22Rv1 (cell line): ENCODE measurements around the gene LOX.
A peak's percentile ranks its signal among the peaks of the same experiment; 100 is the strongest.
"Not testable (repeated sequence)": the region's sequence is repeated elsewhere in the genome, so short reads cannot be mapped to it uniquely, and the experiment has no call there.

ENCODE experiments used
- H3K27ac ChIP-seq: fragments of 450-650 bp; 2 replicates; pipeline ENCODE4 v1.5.1; 2017
- ZFX ChIP-seq: fragments of 450-650 bp; IDR thresholded peaks from 2 replicates; pipeline ENCODE4 v1.6.1; 2017; ENCODE audit warnings: antibody characterized with exemption, borderline replicate concordance
- TF ChIP-seq, protein P1 (sequence below): fragments of 450-650 bp; IDR thresholded peaks from 2 replicates; pipeline ENCODE4 v1.5.1; 2017; ENCODE audit warnings: mild to moderate bottlenecking

LOX gene

GRCh38 chr5:122095158-122095557, 17.1 kb upstream of the LOX start:
- TF ChIP-seq, protein P1, sequence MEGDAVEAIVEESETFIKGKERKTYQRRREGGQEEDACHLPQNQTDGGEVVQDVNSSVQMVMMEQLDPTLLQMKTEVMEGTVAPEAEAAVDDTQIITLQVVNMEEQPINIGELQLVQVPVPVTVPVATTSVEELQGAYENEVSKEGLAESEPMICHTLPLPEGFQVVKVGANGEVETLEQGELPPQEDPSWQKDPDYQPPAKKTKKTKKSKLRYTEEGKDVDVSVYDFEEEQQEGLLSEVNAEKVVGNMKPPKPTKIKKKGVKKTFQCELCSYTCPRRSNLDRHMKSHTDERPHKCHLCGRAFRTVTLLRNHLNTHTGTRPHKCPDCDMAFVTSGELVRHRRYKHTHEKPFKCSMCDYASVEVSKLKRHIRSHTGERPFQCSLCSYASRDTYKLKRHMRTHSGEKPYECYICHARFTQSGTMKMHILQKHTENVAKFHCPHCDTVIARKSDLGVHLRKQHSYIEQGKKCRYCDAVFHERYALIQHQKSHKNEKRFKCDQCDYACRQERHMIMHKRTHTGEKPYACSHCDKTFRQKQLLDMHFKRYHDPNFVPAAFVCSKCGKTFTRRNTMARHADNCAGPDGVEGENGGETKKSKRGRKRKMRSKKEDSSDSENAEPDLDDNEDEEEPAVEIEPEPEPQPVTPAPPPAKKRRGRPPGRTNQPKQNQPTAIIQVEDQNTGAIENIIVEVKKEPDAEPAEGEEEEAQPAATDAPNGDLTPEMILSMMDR: no peak
- TF ChIP-seq ZFX: no peak
- H3K27ac ChIP-seq: no peak overlapping the region

DNA sequence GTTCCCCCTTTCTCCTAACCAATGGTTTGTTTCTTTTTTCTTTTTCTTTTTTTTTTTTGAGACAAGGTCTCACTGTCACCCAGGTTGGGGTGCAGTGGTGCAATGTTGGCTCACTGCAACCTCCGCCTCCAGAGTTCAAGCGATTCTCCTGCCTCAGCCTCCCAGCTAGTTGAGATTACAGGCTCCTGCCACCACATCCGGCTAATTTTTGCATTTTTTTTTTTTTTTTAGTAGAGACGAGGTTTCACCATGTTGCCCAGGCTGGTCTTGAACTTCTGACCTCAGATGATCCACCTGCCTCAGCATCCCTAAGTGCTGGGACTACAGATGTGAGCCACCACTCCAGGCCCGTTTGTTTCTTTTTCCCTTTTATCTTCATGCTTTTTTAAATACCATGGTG, 16.2 kb upstream of the LOX start:
- H3K27ac ChIP-seq: not testable (repeated sequence)

- TF ChIP-seq, protein P1: no peak
- TF ChIP-seq ZFX: no peak
- no peak overlapping the region for H3K27ac ChIP-seq
Measured at GRCh38 chr5:122093415-122094180, 15.5 kb upstream of the LOX start.

- TF ChIP-seq, protein P1: peak; percentile 77
- TF ChIP-seq ZFX: no peak
- no peak overlapping the region for H3K27ac ChIP-seq
Measured at GRCh38 chr5:122091936-122092600, 14.0 kb upstream of the LOX start.

- TF ChIP-seq, protein P1: no peak
- no peak for TF ChIP-seq ZFX
- no peak overlapping the region for H3K27ac ChIP-seq
Measured at GRCh38 chr5:122089096-122090013, 11.3 kb upstream of the LOX start.

DNA sequence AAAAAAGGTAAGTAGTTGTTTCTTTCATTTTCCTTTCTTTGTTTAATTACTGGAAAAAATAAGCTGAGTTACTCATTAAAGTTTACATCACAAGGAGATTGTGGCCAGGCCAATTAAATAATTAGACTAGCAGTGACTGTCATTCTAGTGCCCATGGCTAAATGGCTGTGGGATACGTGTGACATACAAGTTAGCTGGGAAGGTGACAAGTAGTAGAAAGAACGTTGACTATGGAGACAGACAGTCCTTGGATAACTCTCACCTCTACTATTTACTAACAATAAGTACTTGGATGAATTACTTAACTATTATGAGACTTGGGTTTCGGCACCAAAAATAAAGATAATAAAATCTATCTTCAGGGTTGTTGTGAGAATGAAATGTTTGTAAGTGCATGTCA, 7.0 kb upstream of the LOX start:
- H3K27ac ChIP-seq: no peak overlapping the region
- no peak for TF ChIP-seq ZFX
- TF ChIP-seq, protein P1: no peak

GRCh38 chr5:122083535-122083934, 5.5 kb upstream of the LOX start:
- H3K27ac ChIP-seq: no peak overlapping the region
- TF ChIP-seq, protein P1: no peak
- TF ChIP-seq ZFX: no peak
